Kidney capillary endothelial cell (primary cell): Measurements from ENCODE around the gene PLCB1.

ENCODE experiments used
- DNase-seq: peaks from one replicate; pipeline ENCODE4 v3.0.0-alpha.2; 2018; ENCODE audit warnings: low spot score

Gene PLCB1

GRCh38 chr20:8661229-8661952 lies 529.3 kb downstream of the PLCB1 start:
- DNase-seq: no peak

- DNase-seq: no peak
These were observed 530.4 kb downstream of the PLCB1 start for GRCh38 chr20:8662433-8662954.

GRCh38 chr20:8663424-8663823 lies 531.4 kb downstream of the PLCB1 start:
- DNase-seq: no peak

GRCh38 chr20:8664778-8665177 lies 532.7 kb downstream of the PLCB1 start:
- no peak for DNase-seq

- DNase-seq: no peak
These were observed 535.2 kb downstream of the PLCB1 start for GRCh38 chr20:8667306-8667705.

GRCh38 chr20:8670207-8670892 lies 538.3 kb downstream of the PLCB1 start:
- DNase-seq: no peak

GRCh38 chr20:8670893-8671215 lies 538.8 kb downstream of the PLCB1 start:
- no peak for DNase-seq

GRCh38 chr20:8671370-8671961 lies 539.4 kb downstream of the PLCB1 start:
- no peak for DNase-seq

GRCh38 chr20:8673116-8673515 lies 541.0 kb downstream of the PLCB1 start:
- no peak for DNase-seq

GRCh38 chr20:8675896-8676295 lies 543.8 kb downstream of the PLCB1 start:
- no peak for DNase-seq

GRCh38 chr20:8678098-8678776 lies 546.2 kb downstream of the PLCB1 start:
- no peak for DNase-seq

GRCh38 chr20:8689337-8689736 lies 557.3 kb downstream of the PLCB1 start:
- DNase-seq: no peak

GRCh38 chr20:8690074-8690473 lies 558.0 kb downstream of the PLCB1 start:
- DNase-seq: no peak

- DNase-seq: no peak
These were observed 561.6 kb downstream of the PLCB1 start for GRCh38 chr20:8693709-8694108.

- DNase-seq: no peak
These were observed 568.7 kb downstream of the PLCB1 start for GRCh38 chr20:8700756-8701155.

GRCh38 chr20:8706961-8707700 lies 575.1 kb downstream of the PLCB1 start:
- DNase-seq: no peak

- DNase-seq: no peak
These were observed 577.6 kb downstream of the PLCB1 start for GRCh38 chr20:8709627-8710026.

GRCh38 chr20:8711501-8711900 lies 579.4 kb downstream of the PLCB1 start:
- no peak for DNase-seq

GRCh38 chr20:8714206-8714605 lies 582.1 kb downstream of the PLCB1 start:
- DNase-seq: no peak

- no peak for DNase-seq
These were observed 586.2 kb downstream of the PLCB1 start for GRCh38 chr20:8718279-8718678.

GRCh38 chr20:8720089-8720488 lies 588.0 kb downstream of the PLCB1 start:
- DNase-seq: no peak

- DNase-seq: peak; percentile 47
These were observed 589.0 kb downstream of the PLCB1 start for GRCh38 chr20:8721098-8721497.
